Ascending aorta (tissue), 2 donors: ENCODE results near the gene MICU1. TPM values are rescaled to one million over a fixed set of nuclear protein-coding genes. Genes with fewer than 3 reads are reported as not detected.

ENCODE experiments used
- DNase-seq, 2 donors: peaks; one replicate each; pipeline ENCODE4 v3.0.0-alpha.2; 2019; ENCODE audit warnings: low spot score in 2 of 2
- H3K27ac ChIP-seq, 2 donors: fragments of 200-600 bp; sonication (generic); one replicate each; pipeline ENCODE4 v1.5.1; 2016 to 2017; ENCODE audit warnings: mild to moderate bottlenecking in 1 of 2
- H3K27me3 ChIP-seq: fragments of 200-600 bp; sonication (generic); one replicate; pipeline ENCODE4 v1.5.1; 2017
- H3K36me3 ChIP-seq, 2 donors: fragments of 200-600 bp; sonication (generic); one replicate each; pipeline ENCODE4 v1.5.1; 2016
- H3K4me1 ChIP-seq, 2 donors: fragments of 200-600 bp; sonication (generic); one replicate each; pipeline ENCODE4 v1.5.1; 2016 to 2017; ENCODE audit warnings: mild to moderate bottlenecking in 1 of 2
- H3K4me3 ChIP-seq, 2 donors: fragments of 200-600 bp; sonication (generic); one replicate each; pipeline ENCODE4 v1.5.1; 2016 to 2017; ENCODE audit warnings: mild to moderate bottlenecking in 1 of 2
- H3K9me3 ChIP-seq, 2 donors: fragments of 200-600 bp; sonication (generic); one replicate each; pipeline ENCODE4 v1.5.1; 2016
- intact Hi-C: fragments of 100-400 bp; cut with DNase I; formaldehyde crosslinking; loops from one replicate; pipeline ENCODE4 v1.15.1; 2023
- total RNA-seq: library from RNA; depleted of rRNA; stranded (reverse); fragments of >200 nt; gene quantifications from one replicate; pipeline ENCODE4 v1.1.0, GENCODE V29; 2016
- TF ChIP-seq, protein P1 (sequence below), 3 experiments: fragments of 200-600 bp in 2 of 3; fragments of 450-650 bp in 1 of 3; sonication (generic) in 2 of 3; IDR thresholded peaks; one replicate each; pipeline ENCODE4 v1.5.1; 2016 to 2019; ENCODE audit warnings: antibody characterized with exemption in 3 of 3, mild to moderate bottlenecking in 1 of 3, moderate library complexity in 1 of 3

MICU1 gene
- total RNA-seq, 1 donor from 2014 or later: 18.9 TPM

DNA sequence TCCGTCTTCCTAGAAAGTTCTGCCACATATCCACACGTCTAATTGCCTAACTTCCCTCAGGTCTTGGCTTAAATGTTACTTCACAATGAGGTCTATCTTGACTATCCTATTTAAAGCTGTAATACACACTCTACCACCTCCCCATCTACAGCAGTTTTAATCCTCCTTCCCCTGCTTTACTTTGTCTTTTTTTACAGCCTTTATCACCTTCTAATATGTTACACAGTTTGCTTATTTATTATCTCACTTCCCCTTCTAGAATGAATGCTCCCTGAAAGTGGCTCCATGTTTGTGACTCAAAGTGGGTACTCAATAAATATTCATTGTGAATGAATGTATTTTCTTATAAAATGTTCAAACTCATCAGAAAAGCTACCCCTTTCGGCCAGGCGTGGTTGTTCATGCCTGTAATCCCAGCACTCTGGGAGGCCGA lies 13.6 kb upstream of the MICU1 start:
- intact Hi-C loops: no loop called here
- TF ChIP-seq, protein P1, sequence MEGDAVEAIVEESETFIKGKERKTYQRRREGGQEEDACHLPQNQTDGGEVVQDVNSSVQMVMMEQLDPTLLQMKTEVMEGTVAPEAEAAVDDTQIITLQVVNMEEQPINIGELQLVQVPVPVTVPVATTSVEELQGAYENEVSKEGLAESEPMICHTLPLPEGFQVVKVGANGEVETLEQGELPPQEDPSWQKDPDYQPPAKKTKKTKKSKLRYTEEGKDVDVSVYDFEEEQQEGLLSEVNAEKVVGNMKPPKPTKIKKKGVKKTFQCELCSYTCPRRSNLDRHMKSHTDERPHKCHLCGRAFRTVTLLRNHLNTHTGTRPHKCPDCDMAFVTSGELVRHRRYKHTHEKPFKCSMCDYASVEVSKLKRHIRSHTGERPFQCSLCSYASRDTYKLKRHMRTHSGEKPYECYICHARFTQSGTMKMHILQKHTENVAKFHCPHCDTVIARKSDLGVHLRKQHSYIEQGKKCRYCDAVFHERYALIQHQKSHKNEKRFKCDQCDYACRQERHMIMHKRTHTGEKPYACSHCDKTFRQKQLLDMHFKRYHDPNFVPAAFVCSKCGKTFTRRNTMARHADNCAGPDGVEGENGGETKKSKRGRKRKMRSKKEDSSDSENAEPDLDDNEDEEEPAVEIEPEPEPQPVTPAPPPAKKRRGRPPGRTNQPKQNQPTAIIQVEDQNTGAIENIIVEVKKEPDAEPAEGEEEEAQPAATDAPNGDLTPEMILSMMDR (IDR thresholded peaks at IDR 0.05): no peak

GRCh38 chr10:72638586-72639440 lies 12.9 kb upstream of the MICU1 start:
- Histone ChIP-seq H3K27me3 (no peaks in the 10 kb centered on the region), H3K36me3 (no peaks in the 10 kb centered on the region), H3K4me3 (no peak overlapping the region), H3K9me3 (no peaks in the 10 kb centered on the region), H3K27ac (no peak overlapping the region), H3K4me1 (peaks cover 0 to 5% of the 10 kb centered on the region in 2 donors)
- DNase-seq: no peak
- intact Hi-C loops: no loop called here
- TF ChIP-seq, protein P1 (IDR thresholded peaks at IDR 0.05): no peak

More for the DNA sequence above, 13.6 kb upstream of the MICU1 start:
- H3K4me3 ChIP-seq: no peak overlapping the region
- no peaks in the 10 kb centered on the region for H3K27me3 ChIP-seq
- no peak for DNase-seq
- H3K9me3 ChIP-seq: no peaks in the 10 kb centered on the region
- peaks cover 0 to 5% of the 10 kb centered on the region in 2 donors for H3K4me1 ChIP-seq
- no peaks in the 10 kb centered on the region for H3K36me3 ChIP-seq
- no peak overlapping the region for H3K27ac ChIP-seq

GRCh38 chr10:72637398-72637857 lies 11.5 kb upstream of the MICU1 start:
- Histone ChIP-seq H3K9me3 (no peaks in the 10 kb centered on the region), H3K27ac (peak overlapping the region in 1 of 2 donors; percentile 32), H3K4me3 (no peak overlapping the region), H3K4me1 (peaks cover 0 to 5% of the 10 kb centered on the region in 2 donors), H3K36me3 (no peaks in the 10 kb centered on the region), H3K27me3 (no peaks in the 10 kb centered on the region)
- intact Hi-C loops: no loop called here
- TF ChIP-seq, protein P1 (IDR thresholded peaks at IDR 0.05): no peak
- peak; percentile 28 to 70 for DNase-seq

DNA sequence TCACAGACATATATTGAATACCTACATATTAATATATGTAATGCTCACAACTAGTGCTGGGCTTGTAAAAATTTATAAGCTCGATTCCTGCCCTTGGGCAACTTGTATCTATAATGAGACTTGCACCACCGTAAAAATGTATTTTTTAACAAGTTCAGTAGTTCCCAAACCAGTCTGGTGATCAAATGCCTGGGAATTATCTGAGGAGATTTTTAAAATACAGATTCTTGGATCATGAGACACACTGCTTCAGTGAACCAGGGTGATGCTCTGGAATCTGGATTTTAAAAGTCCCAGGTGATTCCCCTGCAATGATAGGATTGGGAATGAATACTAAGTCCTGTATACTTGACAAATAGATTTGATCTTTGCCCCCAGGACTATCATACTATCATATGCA lies 4.3 kb upstream of the MICU1 start:
- TF ChIP-seq, protein P1 (IDR thresholded peaks at IDR 0.05): no peak
- Histone ChIP-seq H3K9me3 (no peaks in the 10 kb centered on the region), H3K27me3 (no peaks in the 10 kb centered on the region), H3K4me1 (no peaks in the 10 kb centered on the region), H3K4me3 (no peak overlapping the region), H3K27ac (no peak overlapping the region), H3K36me3 (no peaks in the 10 kb centered on the region)
- DNase-seq: no peak
- intact Hi-C loops: no loop called here

DNA sequence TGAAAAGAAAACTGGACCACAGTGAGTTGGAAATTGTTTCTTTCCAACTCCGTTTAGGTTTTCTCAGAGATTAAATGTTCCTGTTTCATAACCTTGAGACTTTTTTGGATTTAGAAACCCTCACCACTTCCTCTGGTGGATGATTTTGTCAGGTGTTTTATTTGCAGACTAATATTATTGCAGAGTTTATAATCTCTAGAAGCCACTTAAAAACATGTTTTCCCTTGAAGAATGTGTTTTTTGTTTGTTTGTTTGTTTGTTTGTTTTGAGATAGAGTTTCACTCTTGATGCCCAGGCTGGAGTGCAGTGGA lies 520 bp upstream of the MICU1 start:
- intact Hi-C loops: loop anchor here (1.0 to 5.0 kb wide), 2 partner anchors 64 to 206 kb away; no protein-coding TSS in a partner anchor
- TF ChIP-seq, protein P1 (IDR thresholded peaks at IDR 0.05): no peak

More for the DNA sequence above, 520 bp upstream of the MICU1 start:
- H3K27me3 ChIP-seq: no peaks in the 10 kb centered on the region
- peaks cover 3 to 8% of the 10 kb centered on the region in 2 donors for H3K4me1 ChIP-seq
- H3K27ac ChIP-seq: peak overlapping the region; percentile 82 to 91
- no peak for DNase-seq
- no peaks in the 10 kb centered on the region for H3K9me3 ChIP-seq
- H3K36me3 ChIP-seq: no peaks in the 10 kb centered on the region
- H3K4me3 ChIP-seq: peak overlapping the region; percentile 79 to 95
